Neural cell (in vitro differentiated cells): ENCODE measurements around the gene PRKAG2. TPM values are rescaled to one million over a fixed set of nuclear protein-coding genes. Genes with fewer than 3 reads are reported as not detected.

ENCODE experiments used
- H2AFZ ChIP-seq: fragments of 200-600, 300-800 bp; sonication (generic), shearing (Covaris generic); 2 replicates; pipeline ENCODE4 v1.6.0; 2014; ENCODE audit warnings: low read depth, mild to moderate bottlenecking, antibody characterized with exemption, low read length, moderate library complexity
- H3F3A ChIP-seq: fragments of 200-600 bp; shearing (Covaris generic); 2 replicates; pipeline ENCODE4 v1.6.1; 2016; ENCODE audit warnings: mild to moderate bottlenecking, moderate library complexity, mixed read lengths, antibody characterized with exemption, low read length; ENCODE audit not compliant: insufficient read depth, poor library complexity, severe bottlenecking
- H3K27ac ChIP-seq: fragments of 200-600, 300-800 bp; sonication (generic), shearing (Covaris generic); 2 replicates; pipeline ENCODE4 v1.5.1; 2014; ENCODE audit warnings: mild to moderate bottlenecking, low read length, moderate library complexity
- H3K27me3 ChIP-seq: fragments of 300-800, 200-600 bp; sonication (generic), shearing (Covaris generic); 2 replicates; pipeline ENCODE4 v1.6.0; 2014; ENCODE audit warnings: mild to moderate bottlenecking, low read depth, low read length, moderate library complexity; ENCODE audit not compliant: insufficient read depth
- H3K36me3 ChIP-seq: fragments of 300-800, 200-600 bp; sonication (generic), shearing (Covaris generic); 2 replicates; pipeline ENCODE4 v1.5.1; 2014; ENCODE audit warnings: mild to moderate bottlenecking, antibody characterized with exemption, low read length, moderate library complexity; ENCODE audit not compliant: insufficient read depth
- H3K4me2 ChIP-seq: fragments of 300-800, 200-600 bp; sonication (generic), shearing (Covaris generic); 2 replicates; pipeline ENCODE4 v1.6.0; 2014; ENCODE audit warnings: mild to moderate bottlenecking, low read length
- H3K4me3 ChIP-seq: fragments of 300-800, 200-600 bp; sonication (generic), shearing (Covaris generic); 2 replicates; pipeline ENCODE4 v1.5.1; 2014; ENCODE audit warnings: mild to moderate bottlenecking, low read length, moderate library complexity
- H3K79me2 ChIP-seq: fragments of 200-600 bp; shearing (Covaris generic); replicated peaks from 2 replicates; pipeline ENCODE4 v1.6.0; 2014; ENCODE audit warnings: mild to moderate bottlenecking, low read length, moderate library complexity; ENCODE audit not compliant: insufficient read depth
- H3K9ac ChIP-seq: fragments of 300-800, 200-600 bp; sonication (generic), shearing (Covaris generic); 2 replicates; pipeline ENCODE4 v1.6.1; 2016; ENCODE audit warnings: mild to moderate bottlenecking, low read length, mixed read lengths
- H3K9me2 ChIP-seq: fragments of 200-600 bp; shearing (Covaris generic); 2 replicates; pipeline ENCODE4 v1.6.1; 2016; ENCODE audit warnings: mild to moderate bottlenecking, low read length, mixed read lengths; ENCODE audit not compliant: insufficient read depth
- H3K9me3 ChIP-seq: fragments of 200-600, 300-800 bp; sonication (generic), shearing (Covaris generic); 2 replicates; pipeline ENCODE4 v1.6.1; 2016; ENCODE audit warnings: mild to moderate bottlenecking, mixed run types, low read length, moderate library complexity, mixed read lengths
- H4K20me1 ChIP-seq: fragments of 200-600 bp; shearing (Covaris generic); 2 replicates; pipeline ENCODE4 v1.6.1; 2016; ENCODE audit warnings: mild to moderate bottlenecking, mixed run types; ENCODE audit not compliant: insufficient read depth
- EP300 ChIP-seq: fragments of 450-650 bp; conservative IDR thresholded peaks from 2 replicates; pipeline ENCODE4 v1.6.1; 2014; ENCODE audit warnings: antibody characterized with exemption, mild to moderate bottlenecking, moderate library complexity; ENCODE audit not compliant: poor library complexity, severe bottlenecking
- EZH2 ChIP-seq: fragments of 200-600, 300-800 bp; shearing (Covaris generic), sonication (generic); IDR thresholded peaks from 2 replicates; pipeline ENCODE4 v1.6.1; 2014; ENCODE audit warnings: antibody characterized with exemption, low read length, borderline replicate concordance, mild to moderate bottlenecking; ENCODE audit not compliant: insufficient read depth, poor library complexity, severe bottlenecking
- MXI1 ChIP-seq: fragments of 450-650 bp; conservative IDR thresholded peaks from 2 replicates; pipeline ENCODE4 v1.6.1; 2014; ENCODE audit warnings: antibody characterized with exemption, mild to moderate bottlenecking; ENCODE audit not compliant: poor library complexity, severe bottlenecking
- POLR2AphosphoS5 ChIP-seq: IDR thresholded peaks from 2 replicates; pipeline ENCODE4 v1.6.1; 2012
- RAD21 ChIP-seq: fragments of 450-650 bp; conservative IDR thresholded peaks from 2 replicates; pipeline ENCODE4 v1.6.1; 2014; ENCODE audit warnings: antibody characterized with exemption, mild to moderate bottlenecking, moderate library complexity
- SMC3 ChIP-seq: fragments of 450-650 bp; conservative IDR thresholded peaks from 2 replicates; pipeline ENCODE4 v1.6.1; 2014; ENCODE audit warnings: antibody characterized with exemption, mild to moderate bottlenecking, moderate library complexity; ENCODE audit not compliant: poor library complexity
- TAF1 ChIP-seq: IDR thresholded peaks from 2 replicates; pipeline ENCODE4 v1.6.1; 2012; ENCODE audit warnings: low read depth
- polyA plus RNA-seq: library from polyadenylated mRNA; depleted of rRNA; stranded (reverse); fragments of >200 nt; gene quantifications from 2 replicates; pipeline ENCODE4 v1.2.3, GENCODE V29; 2014
- TF ChIP-seq, protein P1 (sequence below): fragments of 450-650 bp; IDR thresholded peaks from 2 replicates; pipeline ENCODE4 v1.5.1; 2014; ENCODE audit warnings: antibody characterized with exemption, mild to moderate bottlenecking, moderate library complexity; ENCODE audit not compliant: poor library complexity, severe bottlenecking
- TF ChIP-seq, protein P2 (sequence below): IDR thresholded peaks from 2 replicates; pipeline ENCODE4 v1.6.1; 2012; ENCODE audit warnings: borderline replicate concordance

The PRKAG2 gene
- polyA plus RNA-seq, 1 donor from 2014 or later: 22.9 TPM

DNA sequence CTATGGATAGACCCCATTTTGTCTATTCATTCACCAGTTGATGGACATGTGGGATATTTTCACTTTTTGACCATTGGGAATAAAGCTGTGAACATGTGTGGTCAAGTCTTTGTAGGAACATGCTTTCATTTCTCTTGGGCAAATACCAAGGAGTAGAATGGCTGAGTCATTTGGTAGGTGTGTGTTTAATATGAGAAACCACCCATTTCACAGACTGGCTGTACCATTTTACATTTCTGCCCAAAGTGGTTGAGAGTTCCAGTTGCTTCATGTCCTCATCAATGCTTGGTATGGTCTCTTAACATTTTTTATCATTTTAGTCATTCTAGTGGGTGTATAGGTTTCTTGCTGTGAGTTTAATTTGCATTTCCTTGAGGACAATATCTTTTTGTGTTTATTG, 232.4 kb downstream of the PRKAG2 start:
- H3K9ac ChIP-seq: no peak overlapping the region
- H3K36me3 ChIP-seq: no peaks in the 10 kb centered on the region
- no peak overlapping the region for H3K27ac ChIP-seq
- H3K27me3 ChIP-seq: no peaks in the 10 kb centered on the region
- TF ChIP-seq POLR2AphosphoS5: no peak
- no peak for TF ChIP-seq SMC3
- TF ChIP-seq RAD21: no peak
- TF ChIP-seq TAF1: no peak
- TF ChIP-seq, protein P1, sequence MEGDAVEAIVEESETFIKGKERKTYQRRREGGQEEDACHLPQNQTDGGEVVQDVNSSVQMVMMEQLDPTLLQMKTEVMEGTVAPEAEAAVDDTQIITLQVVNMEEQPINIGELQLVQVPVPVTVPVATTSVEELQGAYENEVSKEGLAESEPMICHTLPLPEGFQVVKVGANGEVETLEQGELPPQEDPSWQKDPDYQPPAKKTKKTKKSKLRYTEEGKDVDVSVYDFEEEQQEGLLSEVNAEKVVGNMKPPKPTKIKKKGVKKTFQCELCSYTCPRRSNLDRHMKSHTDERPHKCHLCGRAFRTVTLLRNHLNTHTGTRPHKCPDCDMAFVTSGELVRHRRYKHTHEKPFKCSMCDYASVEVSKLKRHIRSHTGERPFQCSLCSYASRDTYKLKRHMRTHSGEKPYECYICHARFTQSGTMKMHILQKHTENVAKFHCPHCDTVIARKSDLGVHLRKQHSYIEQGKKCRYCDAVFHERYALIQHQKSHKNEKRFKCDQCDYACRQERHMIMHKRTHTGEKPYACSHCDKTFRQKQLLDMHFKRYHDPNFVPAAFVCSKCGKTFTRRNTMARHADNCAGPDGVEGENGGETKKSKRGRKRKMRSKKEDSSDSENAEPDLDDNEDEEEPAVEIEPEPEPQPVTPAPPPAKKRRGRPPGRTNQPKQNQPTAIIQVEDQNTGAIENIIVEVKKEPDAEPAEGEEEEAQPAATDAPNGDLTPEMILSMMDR: no peak
- TF ChIP-seq EP300: no peak
- peaks cover 5% of the 10 kb centered on the region for H3K9me3 ChIP-seq
- H2AFZ ChIP-seq: no peak overlapping the region
- no peak overlapping the region for H3K4me2 ChIP-seq
- no peaks in the 10 kb centered on the region for H4K20me1 ChIP-seq
- H3K9me2 ChIP-seq: no peaks in the 10 kb centered on the region
- H3F3A ChIP-seq: no peaks in the 10 kb centered on the region
- H3K79me2 ChIP-seq: no peaks in the 10 kb centered on the region
- no peak overlapping the region for H3K4me3 ChIP-seq

DNA sequence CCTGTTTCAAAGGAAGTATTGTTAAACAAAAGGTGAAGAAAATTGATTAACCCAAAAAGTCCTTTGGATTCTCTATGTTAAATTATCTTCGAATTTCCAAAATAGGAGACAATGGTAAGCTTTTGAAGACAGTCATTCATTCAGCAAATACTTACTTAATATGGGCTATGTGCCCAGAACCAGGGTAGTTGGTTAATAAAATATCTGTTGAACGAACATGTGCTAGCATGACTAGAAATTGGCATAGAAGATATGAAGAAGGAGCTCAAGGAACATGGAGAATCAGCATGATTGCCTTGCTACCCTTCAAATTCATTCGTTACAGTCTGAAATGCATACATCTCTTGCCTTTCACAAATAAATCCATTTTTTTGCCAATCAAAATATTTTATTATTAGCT, 234.2 kb downstream of the PRKAG2 start:
- no peak overlapping the region for H3K4me3 ChIP-seq
- H3K27me3 ChIP-seq: no peaks in the 10 kb centered on the region
- TF ChIP-seq POLR2AphosphoS5 (no peak), EZH2 (no peak), EP300 (no peak)
- H3K4me2 ChIP-seq: no peak overlapping the region
- H3K9me3 ChIP-seq: peaks cover 5% of the 10 kb centered on the region
- H4K20me1 ChIP-seq: no peaks in the 10 kb centered on the region
- no peaks in the 10 kb centered on the region for H3F3A ChIP-seq
- H3K9ac ChIP-seq: no peak overlapping the region
- no peak overlapping the region for H3K27ac ChIP-seq
- no peaks in the 10 kb centered on the region for H3K9me2 ChIP-seq
- no peaks in the 10 kb centered on the region for H3K36me3 ChIP-seq
- H2AFZ ChIP-seq: no peak overlapping the region
- no peaks in the 10 kb centered on the region for H3K79me2 ChIP-seq

DNA sequence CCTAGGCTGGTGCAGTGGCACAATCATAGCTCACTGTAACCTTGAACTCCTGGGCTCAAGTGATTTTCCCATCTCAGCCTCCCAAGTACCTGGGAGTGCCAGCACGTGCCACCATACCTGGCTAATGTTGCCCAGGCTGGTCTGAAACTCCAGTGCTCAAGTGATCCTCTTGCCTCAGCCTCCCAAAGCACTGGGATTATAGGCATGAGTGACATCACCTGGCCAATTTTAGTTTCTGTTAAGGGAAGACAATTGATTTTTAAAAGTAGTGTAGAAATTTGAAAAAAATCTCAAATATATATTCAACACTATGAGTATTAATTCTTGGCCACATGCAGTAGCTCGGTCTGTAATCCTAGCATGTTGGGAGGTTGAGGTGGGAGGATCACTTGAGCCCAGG, 235.3 kb downstream of the PRKAG2 start:
- no peak overlapping the region for H3K27ac ChIP-seq

More for the DNA sequence above, 235.3 kb downstream of the PRKAG2 start:
- H4K20me1 ChIP-seq: no peaks in the 10 kb centered on the region
- no peaks in the 10 kb centered on the region for H3K36me3 ChIP-seq
- H3K4me2 ChIP-seq: no peak overlapping the region
- H3K79me2 ChIP-seq: no peaks in the 10 kb centered on the region
- H3K9me2 ChIP-seq: no peaks in the 10 kb centered on the region
- H3K27me3 ChIP-seq: no peaks in the 10 kb centered on the region
- no peak overlapping the region for H2AFZ ChIP-seq
- H3K4me3 ChIP-seq: no peak overlapping the region
- no peaks in the 10 kb centered on the region for H3F3A ChIP-seq
- no peak overlapping the region for H3K9ac ChIP-seq
- peaks cover 5% of the 10 kb centered on the region for H3K9me3 ChIP-seq
- TF ChIP-seq EP300 (no peak), POLR2AphosphoS5 (no peak), SMC3 (no peak), MXI1 (no peak), RAD21 (no peak), EZH2 (no peak), TAF1 (no peak)
- TF ChIP-seq, protein P1: no peak
- TF ChIP-seq, protein P2, sequence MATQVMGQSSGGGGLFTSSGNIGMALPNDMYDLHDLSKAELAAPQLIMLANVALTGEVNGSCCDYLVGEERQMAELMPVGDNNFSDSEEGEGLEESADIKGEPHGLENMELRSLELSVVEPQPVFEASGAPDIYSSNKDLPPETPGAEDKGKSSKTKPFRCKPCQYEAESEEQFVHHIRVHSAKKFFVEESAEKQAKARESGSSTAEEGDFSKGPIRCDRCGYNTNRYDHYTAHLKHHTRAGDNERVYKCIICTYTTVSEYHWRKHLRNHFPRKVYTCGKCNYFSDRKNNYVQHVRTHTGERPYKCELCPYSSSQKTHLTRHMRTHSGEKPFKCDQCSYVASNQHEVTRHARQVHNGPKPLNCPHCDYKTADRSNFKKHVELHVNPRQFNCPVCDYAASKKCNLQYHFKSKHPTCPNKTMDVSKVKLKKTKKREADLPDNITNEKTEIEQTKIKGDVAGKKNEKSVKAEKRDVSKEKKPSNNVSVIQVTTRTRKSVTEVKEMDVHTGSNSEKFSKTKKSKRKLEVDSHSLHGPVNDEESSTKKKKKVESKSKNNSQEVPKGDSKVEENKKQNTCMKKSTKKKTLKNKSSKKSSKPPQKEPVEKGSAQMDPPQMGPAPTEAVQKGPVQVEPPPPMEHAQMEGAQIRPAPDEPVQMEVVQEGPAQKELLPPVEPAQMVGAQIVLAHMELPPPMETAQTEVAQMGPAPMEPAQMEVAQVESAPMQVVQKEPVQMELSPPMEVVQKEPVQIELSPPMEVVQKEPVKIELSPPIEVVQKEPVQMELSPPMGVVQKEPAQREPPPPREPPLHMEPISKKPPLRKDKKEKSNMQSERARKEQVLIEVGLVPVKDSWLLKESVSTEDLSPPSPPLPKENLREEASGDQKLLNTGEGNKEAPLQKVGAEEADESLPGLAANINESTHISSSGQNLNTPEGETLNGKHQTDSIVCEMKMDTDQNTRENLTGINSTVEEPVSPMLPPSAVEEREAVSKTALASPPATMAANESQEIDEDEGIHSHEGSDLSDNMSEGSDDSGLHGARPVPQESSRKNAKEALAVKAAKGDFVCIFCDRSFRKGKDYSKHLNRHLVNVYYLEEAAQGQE: no peak
